ENCODE measurements around the gene KCNMA1. TPM values are rescaled to one million over a fixed set of nuclear protein-coding genes. Genes with fewer than 3 reads are reported as not detected.

KCNMA1 gene
- polyA plus RNA-seq, 1 donor from 2014 or later, result 60.8 TPM

DNA sequence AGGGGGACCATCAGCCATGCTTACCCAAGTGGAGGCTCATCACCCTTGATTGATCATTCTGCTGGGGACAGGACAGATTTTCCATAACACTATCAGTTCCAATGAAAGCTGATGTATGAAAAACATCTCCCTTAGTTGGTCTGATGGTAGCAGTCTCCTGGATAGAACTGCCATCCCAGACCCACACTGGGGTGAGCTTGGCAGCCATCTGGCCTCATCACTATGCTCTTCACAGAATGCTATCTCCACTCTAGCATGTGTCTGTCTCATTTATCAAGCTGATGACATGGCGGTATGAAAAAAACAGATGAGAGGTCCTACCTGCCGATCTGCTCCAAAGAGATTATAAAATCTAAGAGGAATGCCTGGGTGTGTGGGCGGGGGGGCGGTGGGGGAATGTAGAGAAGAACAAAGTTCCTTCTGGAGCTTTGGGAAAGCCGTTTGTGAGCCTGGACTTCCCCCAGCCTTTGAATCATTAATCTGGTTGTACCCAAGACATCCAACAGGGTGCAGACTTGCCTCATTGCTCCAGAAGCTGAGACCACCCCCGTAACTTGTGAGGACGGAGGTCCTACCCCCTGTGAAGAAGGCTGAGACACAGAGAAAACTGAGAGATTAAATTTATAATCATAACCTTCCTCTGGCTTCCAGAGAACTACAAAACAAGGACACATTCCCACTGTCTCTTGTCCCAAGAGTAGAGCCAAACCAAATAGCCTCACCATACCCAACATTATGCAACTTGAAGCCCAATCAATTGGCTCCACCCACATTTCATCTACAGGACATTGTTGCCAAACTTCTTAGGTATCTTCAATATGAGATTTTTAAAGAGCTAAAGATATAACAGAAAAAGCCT lies 340.8 kb downstream of the KCNMA1 start:
- no peaks in the 10 kb centered on the region for H3K9me3 ChIP-seq (ENCODE audit: low read length)
- H3K9me2 ChIP-seq (ENCODE audit: insufficient read depth, low read length), result no peaks in the 10 kb centered on the region
- no peaks in the 10 kb centered on the region for H3F3A ChIP-seq (ENCODE audit: insufficient read depth, low read length, poor library complexity, severe bottlenecking)
- H3K4me3 ChIP-seq (ENCODE audit: low read length), result no peak overlapping the region
- no peaks in the 10 kb centered on the region for H4K20me1 ChIP-seq (ENCODE audit: insufficient read depth)
- no peaks in the 10 kb centered on the region for H3K36me3 ChIP-seq (ENCODE audit: insufficient read depth, low read length)
- no peaks in the 10 kb centered on the region for H3K27me3 ChIP-seq (ENCODE audit: insufficient read depth, low read depth, low read length)
- H3K79me2 ChIP-seq (replicated peaks; ENCODE audit: insufficient read depth, low read length), result no peaks in the 10 kb centered on the region
- TF ChIP-seq MXI1 (conservative IDR thresholded peaks at IDR 0.05; ENCODE audit: poor library complexity, severe bottlenecking) (no peak), REST (IDR thresholded peaks at IDR 0.05; ENCODE audit: borderline replicate concordance) (no peak), RAD21 (conservative IDR thresholded peaks at IDR 0.05) (no peak)
- TF ChIP-seq, protein P1, sequence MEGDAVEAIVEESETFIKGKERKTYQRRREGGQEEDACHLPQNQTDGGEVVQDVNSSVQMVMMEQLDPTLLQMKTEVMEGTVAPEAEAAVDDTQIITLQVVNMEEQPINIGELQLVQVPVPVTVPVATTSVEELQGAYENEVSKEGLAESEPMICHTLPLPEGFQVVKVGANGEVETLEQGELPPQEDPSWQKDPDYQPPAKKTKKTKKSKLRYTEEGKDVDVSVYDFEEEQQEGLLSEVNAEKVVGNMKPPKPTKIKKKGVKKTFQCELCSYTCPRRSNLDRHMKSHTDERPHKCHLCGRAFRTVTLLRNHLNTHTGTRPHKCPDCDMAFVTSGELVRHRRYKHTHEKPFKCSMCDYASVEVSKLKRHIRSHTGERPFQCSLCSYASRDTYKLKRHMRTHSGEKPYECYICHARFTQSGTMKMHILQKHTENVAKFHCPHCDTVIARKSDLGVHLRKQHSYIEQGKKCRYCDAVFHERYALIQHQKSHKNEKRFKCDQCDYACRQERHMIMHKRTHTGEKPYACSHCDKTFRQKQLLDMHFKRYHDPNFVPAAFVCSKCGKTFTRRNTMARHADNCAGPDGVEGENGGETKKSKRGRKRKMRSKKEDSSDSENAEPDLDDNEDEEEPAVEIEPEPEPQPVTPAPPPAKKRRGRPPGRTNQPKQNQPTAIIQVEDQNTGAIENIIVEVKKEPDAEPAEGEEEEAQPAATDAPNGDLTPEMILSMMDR (IDR thresholded peaks at IDR 0.05; ENCODE audit: poor library complexity, severe bottlenecking), result no peak
- no peak overlapping the region for H2AFZ ChIP-seq (ENCODE audit: low read depth, low read length)
- H3K27ac ChIP-seq (ENCODE audit: low read length), result no peak overlapping the region
- no peak overlapping the region for H3K4me2 ChIP-seq (ENCODE audit: low read length)
- H3K9ac ChIP-seq (ENCODE audit: low read length), result no peak overlapping the region

DNA sequence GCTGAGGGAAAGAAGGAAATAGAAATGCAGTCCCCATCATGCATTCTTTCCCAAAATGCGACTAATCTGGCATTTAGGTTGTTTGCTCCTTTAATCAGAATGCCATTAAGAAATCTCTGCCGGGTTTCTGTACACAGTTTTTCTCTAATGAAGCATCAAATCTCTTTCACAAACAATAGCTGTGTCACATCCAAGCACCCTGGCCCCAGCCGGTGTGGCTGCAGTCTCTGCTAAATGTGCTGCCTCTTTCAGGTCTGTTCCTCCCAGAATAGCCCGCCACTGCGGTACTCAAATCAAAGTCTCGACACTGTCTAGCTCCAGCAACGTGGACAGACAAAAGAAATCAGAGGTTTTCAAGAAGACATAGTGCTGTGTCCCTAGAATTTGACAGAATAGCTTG lies 343.8 kb downstream of the KCNMA1 start:
- H3K27me3 ChIP-seq (ENCODE audit: insufficient read depth, low read depth, low read length), result no peaks in the 10 kb centered on the region
- no peak overlapping the region for H3K4me2 ChIP-seq (ENCODE audit: low read length)
- H3K9ac ChIP-seq (ENCODE audit: low read length), result no peak overlapping the region
- no peaks in the 10 kb centered on the region for H3K9me2 ChIP-seq (ENCODE audit: insufficient read depth, low read length)
- H3K4me3 ChIP-seq (ENCODE audit: low read length), result no peak overlapping the region
- no peaks in the 10 kb centered on the region for H3K79me2 ChIP-seq (replicated peaks; ENCODE audit: insufficient read depth, low read length)
- H3F3A ChIP-seq (ENCODE audit: insufficient read depth, low read length, poor library complexity, severe bottlenecking), result no peaks in the 10 kb centered on the region
- TF ChIP-seq RAD21 (conservative IDR thresholded peaks at IDR 0.05), result no peak
- no peak for TF ChIP-seq MXI1 (conservative IDR thresholded peaks at IDR 0.05; ENCODE audit: poor library complexity, severe bottlenecking)
- no peak for TF ChIP-seq TAF1 (IDR thresholded peaks at IDR 0.05; ENCODE audit: low read depth)
- TF ChIP-seq REST (IDR thresholded peaks at IDR 0.05; ENCODE audit: borderline replicate concordance), result no peak
- no peak for TF ChIP-seq EZH2 (IDR thresholded peaks at IDR 0.05; ENCODE audit: borderline replicate concordance, insufficient read depth, low read length, poor library complexity, severe bottlenecking)
- no peak for TF ChIP-seq EP300 (conservative IDR thresholded peaks at IDR 0.05; ENCODE audit: poor library complexity, severe bottlenecking)
- TF ChIP-seq, protein P1 (IDR thresholded peaks at IDR 0.05; ENCODE audit: poor library complexity, severe bottlenecking), result no peak
- no peak for TF ChIP-seq SMC3 (conservative IDR thresholded peaks at IDR 0.05; ENCODE audit: poor library complexity)
- TF ChIP-seq POLR2AphosphoS5 (IDR thresholded peaks at IDR 0.05), result no peak
- H3K9me3 ChIP-seq (ENCODE audit: low read length), result no peaks in the 10 kb centered on the region
- no peak overlapping the region for H2AFZ ChIP-seq (ENCODE audit: low read depth, low read length)
- H3K27ac ChIP-seq (ENCODE audit: low read length), result no peak overlapping the region
- H4K20me1 ChIP-seq (ENCODE audit: insufficient read depth), result no peaks in the 10 kb centered on the region
- no peaks in the 10 kb centered on the region for H3K36me3 ChIP-seq (ENCODE audit: insufficient read depth, low read length)

All from neural cell (in vitro differentiated cells).